GM23248 (cell line): ENCODE results near the gene ELANE.

Experiments
- EZH2 ChIP-seq: fragments of 200-600 bp; sonication (generic); IDR thresholded peaks from 2 replicates; pipeline ENCODE4 v1.6.1; 2018; ENCODE audit warnings: antibody characterized with exemption, mild to moderate bottlenecking; ENCODE audit not compliant: insufficient read depth, poor library complexity, severe bottlenecking
- EZH2phosphoT487 ChIP-seq: fragments of 200-600 bp; sonication (generic); IDR thresholded peaks from 2 replicates; pipeline ENCODE4 v1.6.1; 2018; ENCODE audit warnings: antibody characterized with exemption, moderate library complexity, mild to moderate bottlenecking, low read depth; ENCODE audit not compliant: insufficient read depth

GRCh38 chr19:900043-900301 is 47.9 kb downstream of the ELANE start:
- TF ChIP-seq EZH2phosphoT487 (no peak), EZH2 (no peak)
